H1 (cell line): ENCODE data around the gene SRM. TPM values are rescaled to one million over a fixed set of nuclear protein-coding genes. Genes with fewer than 3 reads are reported as not detected.

Experiments
- ASH2L ChIP-seq: fragments of 200-600, 300-600 bp; sonication (generic); IDR thresholded peaks from one replicate; pipeline ENCODE4 v1.7.1; 2017; ENCODE audit warnings: low read length
- CHD1 ChIP-seq: IDR thresholded peaks from 2 replicates; pipeline ENCODE4 v1.6.1; 2012; ENCODE audit warnings: low read depth, low read length, improper control_type of control experiment
- CHD2 ChIP-seq: IDR thresholded peaks from 2 replicates; pipeline ENCODE4 v1.6.1; 2012; ENCODE audit warnings: low read length, improper control_type of control experiment
- CTBP2 ChIP-seq: IDR thresholded peaks from 2 replicates; pipeline ENCODE4 v1.7.0; 2011; ENCODE audit warnings: borderline replicate concordance, mild to moderate bottlenecking, moderate library complexity, mixed read lengths, low read length; ENCODE audit not compliant: insufficient read depth, insufficient read length
- EP300 ChIP-seq, 2 experiments: IDR thresholded peaks; 1 replicate in 1 of 2; 2 replicates in 1 of 2; pipeline ENCODE4 v1.6.1; 2011 to 2012; ENCODE audit warnings: low read depth in 2 of 2, low read length in 2 of 2, mild to moderate bottlenecking in 2 of 2, borderline replicate concordance in 1 of 2, inconsistent platforms in 1 of 2, moderate library complexity in 1 of 2
- GABPA ChIP-seq: IDR thresholded peaks from 2 replicates; pipeline ENCODE4 v1.6.1; 2011; ENCODE audit warnings: mild to moderate bottlenecking, low read length, moderate library complexity, borderline replicate concordance; ENCODE audit not compliant: insufficient read depth
- HDAC6 ChIP-seq: IDR thresholded peaks from one replicate; pipeline ENCODE4 v1.7.1; 2012; ENCODE audit warnings: low read depth, mild to moderate bottlenecking, inconsistent platforms, low read length, moderate library complexity
- MAX ChIP-seq: IDR thresholded peaks from 2 replicates; pipeline ENCODE4 v1.6.1; 2012; ENCODE audit warnings: inconsistent platforms
- PHF8 ChIP-seq: fragments of 200-600 bp; sonication (generic); conservative IDR thresholded peaks from 2 replicates; pipeline ENCODE4 v1.7.1; 2012; ENCODE audit warnings: low read depth, mild to moderate bottlenecking, inconsistent platforms, low read length, moderate library complexity
- POLR2A ChIP-seq, 2 experiments: IDR thresholded peaks; 1 replicate in 1 of 2; 2 replicates in 1 of 2; pipeline ENCODE4 v1.6.1; 2011; ENCODE audit warnings: low read depth in 2 of 2, low read length in 2 of 2, mild to moderate bottlenecking in 2 of 2; ENCODE audit errors: control extremely low read depth in 1 of 2
- POLR2AphosphoS5 ChIP-seq: IDR thresholded peaks from 2 replicates; pipeline ENCODE4 v1.6.1; 2011; ENCODE audit warnings: low read depth, low read length
- SAP30 ChIP-seq: fragments of 300-600 bp; sonication (generic); IDR thresholded peaks from 2 replicates; pipeline ENCODE4 v1.7.1; 2012; ENCODE audit warnings: low read length, moderate library complexity, mild to moderate bottlenecking, inconsistent platforms; ENCODE audit not compliant: insufficient read depth, insufficient replicate concordance
- SIN3A ChIP-seq, 2 experiments: IDR thresholded peaks in 1 of 2; conservative IDR thresholded peaks in 1 of 2; 2 replicates each; pipeline ENCODE4 v1.6.1; 2011 to 2012; ENCODE audit warnings: low read length in 2 of 2, improper control_type of control experiment in 1 of 2, low read depth in 1 of 2, mild to moderate bottlenecking in 1 of 2
- SIRT6 ChIP-seq: IDR thresholded peaks from one replicate; pipeline ENCODE4 v1.7.1; 2012; ENCODE audit warnings: low read length, inconsistent platforms
- SP1 ChIP-seq: IDR thresholded peaks from 2 replicates; pipeline ENCODE4 v1.6.1; 2011; ENCODE audit warnings: low read depth, low read length
- SP2 ChIP-seq: IDR thresholded peaks from 2 replicates; pipeline ENCODE4 v1.6.1; 2012; ENCODE audit warnings: mild to moderate bottlenecking, low read length, inconsistent platforms
- TCF12 ChIP-seq: IDR thresholded peaks from 2 replicates; pipeline ENCODE4 v1.6.1; 2011; ENCODE audit warnings: low read depth, mild to moderate bottlenecking, low read length
- TEAD4 ChIP-seq: IDR thresholded peaks from 2 replicates; pipeline ENCODE4 v1.6.1; 2012; ENCODE audit warnings: low read depth, low read length, inconsistent platforms, mixed read lengths
- polyA plus RNA-seq, 7 experiments: library from polyadenylated mRNA; depleted of rRNA in 3 of 7; stranded (reverse) in 5 of 7; unstranded in 2 of 7; fragments of >200 nt in 5 of 7; fragments of 200-250 nt in 2 of 7; gene quantifications; 1 replicate in 5 of 7; 2 replicates in 1 of 7; 4 replicates in 1 of 7; pipeline versions ENCODE4 v1.2.1 to v1.2.3, GENCODE V29; 2011 to 2013; ENCODE audit warnings: missing spikeins in 2 of 7, mixed read lengths in 2 of 7
- total RNA-seq: library from RNA; stranded (reverse); fragmentation: NEBNext Ultra II Directional; extraction: Animal tissue kit (Norgen Biotek cat#: 25700); gene quantifications from 2 replicates; pipeline ENCODE4 v1.2.1, GENCODE V29; 2021
- TF ChIP-seq, protein P1 (sequence below): IDR thresholded peaks from 2 replicates; pipeline ENCODE4 v1.6.1; 2011; ENCODE audit warnings: low read length, improper control_type of control experiment
- TF ChIP-seq, protein P2 (sequence below), 3 experiments: IDR thresholded peaks; 1 replicate in 2 of 3; 2 replicates in 1 of 3; pipeline versions ENCODE4 v1.5.1 to v1.6.1; 2011; ENCODE audit warnings: low read length in 3 of 3, mild to moderate bottlenecking in 3 of 3, inconsistent platforms in 2 of 3, low read depth in 1 of 3, moderate library complexity in 1 of 3; ENCODE audit not compliant: insufficient read depth in 1 of 3; ENCODE audit errors: control extremely low read depth in 1 of 3

The SRM gene
- total and polyA plus RNA-seq, 2 of the 8 experiments (the other 6 are each of a cell fraction or from before 2014, with no cell fraction given): 110 to 208 TPM

GRCh38 chr1:11059968-11060830 is at the start of gene SRM (continued):
- TF ChIP-seq MAX (peak; percentile 74), TEAD4 (no peak), SP1 (peak; percentile 80; the same call in 1 of the 2 replicates), POLR2A (IDR thresholded peaks at IDR 0.05; ENCODE audit: control extremely low read depth in 1 of 2, low read depth in 2 of 2, low read length in 2 of 2) (peak in 1 of 2 experiments; percentile 18; a peak in 1 of 3 replicates), HDAC6 (no peak), SIRT6 (no peak), GABPA (0 out of 2 replicates have a peak, but pooled peaks have one; percentile 42), ASH2L (peak; percentile 43), PHF8 (peak; percentile 89), CHD1 (no peak), TCF12 (no peak), POLR2AphosphoS5 (no peak), SAP30 (no peak), CTBP2 (no peak), CHD2 (no peak), SP2 (peak; percentile 11; the same call in 1 of the 2 replicates), EP300 (IDR thresholded peaks at IDR 0.05; ENCODE audit: borderline replicate concordance in 1 of 2, low read depth in 2 of 2, low read length in 2 of 2) (no peak), SIN3A (conservative IDR thresholded peaks at IDR 0.05 in 1 of 2, IDR thresholded peaks at IDR 0.05 in 1 of 2; ENCODE audit: low read depth in 1 of 2, low read length in 2 of 2) (peak; percentile 73 to 81; a peak in 2 of 4 replicates)
- TF ChIP-seq, protein P1, sequence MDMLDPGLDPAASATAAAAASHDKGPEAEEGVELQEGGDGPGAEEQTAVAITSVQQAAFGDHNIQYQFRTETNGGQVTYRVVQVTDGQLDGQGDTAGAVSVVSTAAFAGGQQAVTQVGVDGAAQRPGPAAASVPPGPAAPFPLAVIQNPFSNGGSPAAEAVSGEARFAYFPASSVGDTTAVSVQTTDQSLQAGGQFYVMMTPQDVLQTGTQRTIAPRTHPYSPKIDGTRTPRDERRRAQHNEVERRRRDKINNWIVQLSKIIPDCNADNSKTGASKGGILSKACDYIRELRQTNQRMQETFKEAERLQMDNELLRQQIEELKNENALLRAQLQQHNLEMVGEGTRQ: peak; percentile 69
- TF ChIP-seq, protein P2, sequence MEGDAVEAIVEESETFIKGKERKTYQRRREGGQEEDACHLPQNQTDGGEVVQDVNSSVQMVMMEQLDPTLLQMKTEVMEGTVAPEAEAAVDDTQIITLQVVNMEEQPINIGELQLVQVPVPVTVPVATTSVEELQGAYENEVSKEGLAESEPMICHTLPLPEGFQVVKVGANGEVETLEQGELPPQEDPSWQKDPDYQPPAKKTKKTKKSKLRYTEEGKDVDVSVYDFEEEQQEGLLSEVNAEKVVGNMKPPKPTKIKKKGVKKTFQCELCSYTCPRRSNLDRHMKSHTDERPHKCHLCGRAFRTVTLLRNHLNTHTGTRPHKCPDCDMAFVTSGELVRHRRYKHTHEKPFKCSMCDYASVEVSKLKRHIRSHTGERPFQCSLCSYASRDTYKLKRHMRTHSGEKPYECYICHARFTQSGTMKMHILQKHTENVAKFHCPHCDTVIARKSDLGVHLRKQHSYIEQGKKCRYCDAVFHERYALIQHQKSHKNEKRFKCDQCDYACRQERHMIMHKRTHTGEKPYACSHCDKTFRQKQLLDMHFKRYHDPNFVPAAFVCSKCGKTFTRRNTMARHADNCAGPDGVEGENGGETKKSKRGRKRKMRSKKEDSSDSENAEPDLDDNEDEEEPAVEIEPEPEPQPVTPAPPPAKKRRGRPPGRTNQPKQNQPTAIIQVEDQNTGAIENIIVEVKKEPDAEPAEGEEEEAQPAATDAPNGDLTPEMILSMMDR (IDR thresholded peaks at IDR 0.05; ENCODE audit: control extremely low read depth in 1 of 3, insufficient read depth in 1 of 3, low read depth in 1 of 3, low read length in 3 of 3): peak in 2 of 3 experiments; percentile 35 to 43; a peak in 3 of 4 replicates
